Stimulated activated CD4-positive, alpha-beta T cell treated with anti-CD3 and anti-CD28 coated beads, Interleukin-2, amount 100 ng/mL, for 4 hours (primary cell): ENCODE data around the gene RNASEL.
A peak's percentile ranks its signal among the peaks of the same experiment; 100 is the strongest.

ENCODE experiments used
- DNase-seq: peaks from one replicate; pipeline ENCODE4 v3.0.0-alpha.2; 2020; ENCODE audit warnings: low read depth

RNASEL gene

DNA sequence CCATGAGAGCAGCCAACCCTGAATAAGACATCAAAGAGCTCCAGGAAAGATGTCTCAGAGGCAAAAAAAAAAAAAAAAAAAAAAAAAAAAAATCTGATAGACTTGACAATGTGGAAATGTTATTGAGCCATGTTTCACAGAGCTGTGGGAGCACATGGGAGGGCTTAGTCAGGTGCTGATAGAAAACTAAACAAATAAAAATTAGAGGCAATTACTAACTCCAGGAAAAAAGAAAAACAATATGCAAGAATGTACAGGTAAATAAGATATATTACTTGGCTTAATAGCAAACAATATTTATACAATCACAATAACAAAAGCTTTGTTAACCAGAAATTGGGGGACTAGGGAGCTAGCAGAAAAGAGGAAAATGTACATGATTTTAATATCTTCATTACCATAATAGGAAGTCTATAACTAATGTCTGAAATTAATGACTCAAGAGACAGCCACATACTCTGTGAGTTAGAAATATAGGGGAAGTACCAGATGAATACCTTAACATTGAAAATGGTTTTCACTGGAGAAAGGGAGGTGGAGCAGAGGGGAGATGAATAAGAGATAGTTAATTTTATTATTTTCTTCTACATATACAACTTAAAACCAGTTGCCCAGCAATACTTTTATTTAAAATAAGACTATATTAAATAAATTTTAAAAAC lies 32.0 kb upstream of the RNASEL start:
- no peak for DNase-seq

DNA sequence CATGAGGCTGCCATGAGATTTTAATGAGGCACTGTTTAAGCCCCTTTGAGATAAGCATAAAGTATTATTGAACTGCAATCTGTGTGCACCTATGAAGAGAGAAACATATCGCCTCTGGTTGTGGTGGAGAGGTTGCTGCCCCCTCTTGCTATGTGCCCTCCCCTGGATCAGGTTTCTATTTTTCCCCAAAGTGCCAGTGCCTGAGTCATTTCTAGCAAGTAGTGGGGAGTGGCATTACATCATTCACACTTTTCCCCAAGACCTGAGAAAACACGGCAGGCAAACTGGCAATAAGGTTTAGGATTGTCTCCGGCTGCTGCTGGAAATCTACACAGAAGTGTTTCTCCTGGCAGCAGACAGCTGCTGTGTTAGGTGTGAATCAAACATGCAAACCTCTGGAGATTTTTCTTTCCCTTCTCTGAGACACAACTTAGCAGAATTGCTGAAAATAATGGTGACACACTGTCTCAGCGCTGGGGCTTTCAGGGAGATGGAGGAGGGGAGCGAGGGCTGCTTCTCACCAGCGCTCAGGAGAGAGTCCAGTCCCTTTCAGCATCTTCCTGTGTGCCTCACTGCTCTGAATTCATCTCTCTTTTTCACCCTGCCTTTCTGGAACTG lies 28.8 kb upstream of the RNASEL start:
- DNase-seq, result no peak

DNA sequence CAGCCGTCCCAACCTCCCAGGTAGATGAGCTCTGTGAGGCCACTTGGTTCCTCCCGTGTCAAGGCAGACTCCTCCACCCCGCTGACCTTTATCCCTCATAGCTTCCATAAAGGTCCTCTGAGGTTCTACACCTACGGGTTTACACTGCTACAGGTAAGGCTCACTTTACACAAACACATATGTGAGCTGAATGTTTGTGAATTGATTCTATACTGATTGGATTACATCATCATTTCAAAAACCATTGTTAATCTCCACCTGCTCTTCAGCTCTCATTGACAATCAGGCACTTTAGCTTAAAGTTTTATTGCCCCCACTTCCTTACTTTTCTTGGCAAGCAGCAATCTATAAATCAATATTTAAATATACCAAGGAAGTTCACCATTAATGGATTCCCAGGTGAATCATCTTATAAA lies 28.0 kb upstream of the RNASEL start:
- no peak for DNase-seq

DNA sequence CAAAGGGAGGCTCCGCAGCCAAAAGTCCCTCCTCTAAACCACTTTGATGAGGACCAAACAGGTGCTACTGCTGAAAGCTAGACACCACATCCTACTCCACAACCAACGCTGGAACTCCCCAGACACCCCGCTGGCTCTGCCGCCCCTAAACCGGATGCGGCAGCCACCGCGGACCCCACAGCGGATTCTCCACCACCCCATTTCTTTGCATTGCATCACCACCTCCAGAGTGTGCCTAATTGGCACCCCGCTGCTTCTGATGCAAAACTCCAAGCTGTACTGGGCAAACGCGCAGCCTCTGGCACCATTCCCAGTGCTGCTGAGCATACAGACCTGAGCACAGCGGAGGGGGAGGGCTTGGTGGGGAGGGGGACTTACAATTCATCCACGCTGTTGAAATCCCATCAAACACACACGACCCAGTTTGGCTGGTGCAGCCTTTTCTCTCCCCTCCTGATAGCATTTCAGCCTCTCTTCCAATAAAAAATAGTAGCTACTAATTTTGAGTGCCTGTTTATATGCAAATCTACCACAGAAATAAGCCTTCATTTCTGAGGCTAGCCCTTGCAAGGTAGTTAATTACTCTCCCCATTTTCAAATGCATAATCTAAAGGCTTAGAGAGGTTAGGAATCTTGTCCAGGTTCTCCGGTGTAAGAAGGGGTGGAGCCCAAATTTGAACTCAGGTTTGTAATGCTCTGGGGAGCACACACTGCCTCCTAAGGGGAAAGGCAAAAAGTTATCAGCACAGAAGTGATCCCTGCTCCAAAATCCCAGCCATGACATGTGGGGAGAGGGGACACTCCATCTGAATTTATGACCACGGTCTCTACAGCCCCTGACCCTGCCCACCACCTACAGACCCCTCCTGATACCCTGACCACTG lies 27.3 kb upstream of the RNASEL start:
- DNase-seq, result peak; percentile 65

DNA sequence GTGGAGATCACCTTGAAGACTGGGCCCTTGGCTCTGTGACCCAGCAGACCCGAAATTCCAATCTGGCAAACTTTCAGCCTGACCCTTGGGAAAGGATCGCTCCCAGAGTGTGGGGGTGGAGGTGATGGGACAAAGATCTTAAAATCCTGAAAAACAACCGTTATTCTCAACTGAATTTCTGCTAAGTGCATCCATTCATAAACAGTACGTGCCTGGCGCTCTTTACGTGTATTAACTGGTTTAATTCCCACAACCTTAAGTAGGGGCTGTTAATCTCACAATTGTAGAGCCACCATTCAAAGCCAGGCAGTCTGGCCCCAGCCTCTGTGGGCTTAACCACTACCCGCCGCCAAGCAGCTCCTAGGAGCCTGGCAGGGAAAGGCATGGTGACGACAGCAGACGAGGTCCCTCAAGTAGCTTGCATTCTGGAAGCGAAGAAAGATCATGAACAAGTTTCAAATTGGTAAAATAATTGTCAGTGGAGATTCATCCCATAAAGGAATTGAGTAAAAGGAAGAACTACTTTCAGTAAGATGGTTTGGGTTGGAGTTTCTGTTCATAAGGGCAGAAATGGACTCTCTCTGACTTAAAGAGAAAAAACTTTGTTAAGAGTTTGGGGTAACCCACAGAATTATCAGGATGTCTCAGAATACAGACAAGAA lies 26.5 kb upstream of the RNASEL start:
- DNase-seq, result no peak

DNA sequence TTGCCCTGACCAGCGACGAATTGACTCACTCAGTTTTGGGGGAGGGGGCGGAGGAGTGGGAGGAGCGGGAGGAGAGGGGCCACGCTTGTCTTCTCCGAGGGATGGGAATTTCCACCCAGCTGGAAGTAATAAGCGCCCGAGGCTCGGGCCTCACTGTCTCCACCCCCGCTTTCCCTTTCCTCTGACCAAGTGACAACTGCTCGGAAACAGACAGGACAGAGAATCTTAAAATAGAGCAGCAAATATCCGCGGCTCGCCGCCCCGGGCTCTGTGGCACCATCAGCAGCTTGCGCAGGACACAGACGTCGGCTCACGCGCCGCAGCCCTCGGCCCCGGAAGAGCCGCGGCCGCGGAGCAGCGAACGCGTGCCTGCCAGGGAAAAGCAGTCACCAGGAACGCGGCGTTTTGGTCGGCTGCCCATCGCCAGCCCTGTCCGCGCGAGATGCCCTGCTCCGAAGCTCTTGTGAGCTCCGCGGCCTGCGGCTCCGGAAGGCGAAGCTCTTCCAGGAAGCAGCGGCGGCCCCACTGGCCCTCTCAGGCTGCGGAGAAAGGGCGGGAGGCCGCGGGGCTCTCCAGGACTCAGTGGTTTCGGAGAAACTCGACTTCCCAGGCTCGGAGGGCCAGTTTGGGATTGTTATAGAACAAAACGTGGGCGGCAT lies 25.9 kb upstream of the RNASEL start:
- peak; percentile 40 for DNase-seq

DNA sequence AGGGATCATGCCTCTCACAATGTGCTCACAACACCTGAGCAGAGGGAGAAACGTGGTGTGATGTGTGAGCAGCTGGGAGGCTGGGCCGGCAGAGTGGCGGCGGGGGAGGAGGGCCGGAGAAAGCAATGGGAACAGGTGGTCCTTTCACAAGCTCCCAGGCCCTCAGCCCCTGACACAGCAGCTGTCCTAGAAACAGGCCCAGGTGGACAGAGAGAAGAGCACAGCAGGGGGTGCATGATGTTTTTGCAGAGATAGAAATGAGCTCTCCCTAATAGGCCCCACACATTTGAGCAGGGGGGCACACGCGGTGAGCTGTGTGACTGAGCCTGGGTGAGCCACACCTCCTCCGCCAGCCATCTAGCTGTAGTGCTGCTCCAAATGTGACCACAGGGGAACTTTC lies 22.7 kb upstream of the RNASEL start:
- no peak for DNase-seq

DNA sequence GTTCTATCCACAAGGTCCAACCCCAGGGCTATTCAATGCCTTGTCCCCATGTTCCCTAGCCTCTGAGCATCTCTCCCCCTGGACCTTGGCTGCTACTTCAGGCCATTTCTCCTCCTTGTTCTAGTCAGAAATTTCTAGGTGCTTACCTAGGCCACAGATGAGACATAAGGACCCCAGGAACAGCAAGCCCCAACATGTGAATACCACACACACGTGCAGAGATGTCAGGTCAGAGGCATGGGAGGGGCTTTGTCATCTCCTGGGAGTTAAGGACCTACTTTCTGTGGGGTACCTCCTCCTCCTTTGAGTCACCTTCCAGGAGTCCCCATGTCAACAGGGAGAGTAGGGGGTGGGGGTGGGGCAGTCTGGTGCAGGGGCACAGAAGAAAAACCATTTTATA lies 22.3 kb upstream of the RNASEL start:
- DNase-seq, result no peak

DNA sequence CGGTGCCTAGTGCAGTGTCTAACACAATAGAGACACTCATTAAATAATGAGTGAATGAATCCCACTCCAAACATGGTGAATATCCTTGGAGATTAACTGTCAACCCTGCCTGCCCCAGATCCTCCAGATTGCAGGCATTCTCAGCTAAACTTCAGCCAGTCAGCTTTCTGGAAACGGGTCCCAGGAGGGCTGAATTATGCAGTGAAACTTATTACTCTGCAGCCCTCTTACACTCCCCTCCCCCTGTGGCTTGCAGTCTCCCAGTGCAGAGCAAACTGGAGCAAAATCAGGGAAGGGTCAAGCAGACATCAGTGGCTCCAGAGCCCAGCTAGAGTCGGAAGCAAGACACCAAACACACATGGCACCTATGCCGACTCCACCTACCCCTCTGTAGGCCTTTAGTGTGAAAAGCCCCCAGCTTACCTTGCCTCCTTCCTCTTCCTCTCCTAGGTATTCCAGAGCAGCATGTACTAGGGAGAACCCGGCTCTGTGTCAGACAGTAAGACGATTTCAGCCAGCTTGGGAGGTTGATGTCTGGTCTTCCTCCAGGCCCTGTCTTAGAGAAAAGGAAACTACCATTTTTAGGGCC lies 21.6 kb upstream of the RNASEL start:
- no peak for DNase-seq

DNA sequence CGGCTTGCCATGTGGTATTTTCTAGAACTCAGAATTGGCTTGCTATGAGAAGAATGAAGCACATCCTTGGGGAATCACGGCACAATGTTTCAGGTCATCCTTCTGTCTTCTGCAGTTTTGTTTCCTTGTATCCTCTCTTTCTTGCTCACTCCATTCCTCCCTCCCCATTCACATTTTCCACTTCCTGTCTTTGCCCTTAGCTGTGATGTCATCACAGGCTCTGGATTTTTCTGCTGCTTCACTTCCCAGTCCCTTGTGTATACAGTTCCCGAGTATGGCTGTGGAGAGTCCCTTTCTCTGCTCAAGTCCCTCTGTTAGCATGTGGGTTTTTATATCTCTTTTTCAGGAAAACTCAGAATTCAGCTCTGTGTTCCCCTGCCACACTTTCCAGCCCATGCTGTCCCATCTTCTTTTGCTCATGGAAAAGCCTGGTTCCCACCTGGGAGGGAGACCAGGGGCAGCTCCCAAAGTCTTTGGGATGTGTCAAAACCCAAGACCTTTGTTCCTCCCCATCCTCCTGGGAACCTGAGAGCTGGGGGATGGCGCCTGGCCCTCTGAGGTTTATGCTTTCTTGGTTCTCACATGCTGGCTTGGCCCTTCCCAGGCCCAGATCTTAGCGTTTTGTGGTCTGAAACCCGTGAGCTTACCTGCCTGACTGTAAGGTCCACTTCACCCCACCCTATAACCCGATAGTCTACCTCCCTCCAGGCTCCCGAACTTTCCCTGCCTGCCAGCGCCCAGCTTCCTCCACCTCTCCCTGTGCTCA lies 20.0 kb upstream of the RNASEL start:
- no peak for DNase-seq

DNA sequence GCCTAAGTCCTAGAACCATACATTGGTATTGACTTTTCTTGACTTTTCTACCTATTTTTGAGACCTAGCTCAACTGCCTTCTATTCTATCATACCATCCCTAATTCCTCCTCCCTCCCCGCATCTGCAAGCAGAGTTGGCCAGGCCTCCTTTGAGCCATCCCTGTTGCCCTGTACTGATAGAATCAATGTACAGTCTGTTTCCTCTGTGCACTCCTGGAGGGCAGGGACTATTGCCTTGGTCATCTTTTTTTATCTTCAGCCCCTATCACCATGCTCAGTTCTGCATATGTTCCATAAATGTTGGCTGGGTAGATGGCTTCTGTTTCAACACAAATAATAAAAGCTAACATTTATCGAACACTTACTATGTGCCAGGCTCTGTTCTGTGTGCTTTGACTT lies 19.2 kb upstream of the RNASEL start:
- no peak for DNase-seq

DNA sequence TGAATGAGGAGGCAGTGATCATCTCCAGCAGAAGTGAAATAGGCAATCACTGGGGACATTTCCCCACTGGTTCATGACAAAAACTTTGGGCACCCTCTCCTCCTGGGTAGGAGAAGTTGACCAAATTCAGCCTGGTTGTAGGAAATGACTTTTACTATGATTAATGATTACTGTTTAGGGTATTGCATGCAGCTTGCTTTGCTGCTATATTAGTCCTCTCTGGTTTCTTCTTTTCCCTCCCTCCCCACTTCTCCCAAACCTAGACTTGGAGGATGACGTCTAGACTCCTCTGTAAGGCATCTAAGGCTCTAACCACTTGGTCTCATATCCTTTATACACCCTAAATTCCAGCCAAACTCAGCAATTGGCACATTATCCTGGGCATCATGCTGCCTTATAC lies 18.5 kb upstream of the RNASEL start:
- no peak for DNase-seq

DNA sequence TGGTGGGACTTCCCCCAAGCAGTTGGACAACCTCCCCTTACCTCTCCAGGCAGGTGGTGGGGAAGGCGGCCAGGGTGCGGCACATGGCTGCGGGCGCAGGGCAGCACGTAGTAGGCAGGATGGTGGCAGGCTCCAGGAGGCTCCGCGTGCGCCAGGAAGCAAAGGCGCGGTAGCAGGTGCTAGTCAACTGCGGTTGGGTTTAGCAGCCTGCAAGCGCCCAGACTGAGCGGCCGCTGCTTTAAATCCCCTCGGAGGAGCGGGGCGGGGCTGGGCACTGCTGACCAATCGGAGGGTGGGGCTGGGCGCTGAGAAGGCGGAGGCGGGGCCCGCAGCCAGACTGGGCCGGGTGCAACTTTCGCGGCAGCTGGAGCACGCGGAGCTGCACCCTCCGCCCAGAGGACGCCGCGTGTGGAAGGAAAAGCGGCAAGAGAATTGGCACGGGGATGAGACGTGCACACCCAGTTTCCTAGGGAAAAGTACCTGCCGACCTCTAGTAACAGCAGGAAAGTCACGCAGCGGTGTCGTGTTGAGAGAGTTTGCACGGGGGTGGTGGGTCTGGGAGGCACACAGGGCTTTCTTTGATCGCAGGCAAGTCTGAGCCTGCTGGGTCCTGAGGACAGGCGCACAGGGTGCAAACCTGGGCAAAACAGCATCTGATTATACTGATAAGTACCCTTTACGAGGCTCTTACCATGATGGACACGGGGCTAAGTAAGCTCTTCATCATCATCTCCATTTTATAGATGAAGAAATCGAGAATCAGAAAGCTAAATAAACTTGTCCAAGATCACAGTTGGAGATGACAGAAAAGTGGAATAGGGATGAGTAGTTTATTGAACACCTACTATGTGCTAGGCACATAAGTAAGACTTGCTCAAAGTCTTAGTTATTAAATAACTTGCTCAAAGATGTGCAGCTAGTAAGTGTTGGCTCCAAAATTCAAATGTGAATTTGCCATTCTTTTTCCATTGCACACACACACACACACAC lies 15.4 kb upstream of the RNASEL start, which contains the start of gene RGS16:
Gene RGS16 (minus strand): TSS at position 215 of the 990 bp plus-strand sequence. CDS start 130 bp downstream, at position 85.
- peak; percentile 87 for DNase-seq

DNA sequence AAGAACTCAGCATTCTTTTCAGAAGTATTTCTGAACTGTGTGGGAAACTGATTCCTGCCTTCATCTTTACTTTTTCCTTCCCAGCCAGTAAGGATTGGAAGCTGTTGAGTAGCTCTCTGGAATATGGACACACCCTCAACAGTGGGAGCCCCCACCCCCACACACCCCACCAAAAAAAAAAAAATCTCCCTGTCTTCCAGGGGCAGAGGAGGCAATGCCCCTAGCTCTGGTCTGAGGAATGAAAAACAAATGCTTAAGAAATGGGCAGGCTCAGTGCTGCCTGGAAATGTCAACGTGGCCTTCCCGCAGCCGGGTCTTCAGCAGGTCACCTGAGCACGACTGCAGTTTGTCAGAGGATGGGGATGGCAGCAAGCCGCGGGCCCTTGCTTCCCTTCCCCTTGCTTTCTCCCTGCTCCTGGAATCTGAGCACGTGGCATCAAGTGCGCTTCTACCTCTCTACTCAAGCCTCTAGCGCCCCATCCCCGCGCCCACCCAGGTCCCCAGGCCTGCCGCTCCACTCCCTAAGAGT lies 14.7 kb upstream of the RNASEL start:
- no peak for DNase-seq

DNA sequence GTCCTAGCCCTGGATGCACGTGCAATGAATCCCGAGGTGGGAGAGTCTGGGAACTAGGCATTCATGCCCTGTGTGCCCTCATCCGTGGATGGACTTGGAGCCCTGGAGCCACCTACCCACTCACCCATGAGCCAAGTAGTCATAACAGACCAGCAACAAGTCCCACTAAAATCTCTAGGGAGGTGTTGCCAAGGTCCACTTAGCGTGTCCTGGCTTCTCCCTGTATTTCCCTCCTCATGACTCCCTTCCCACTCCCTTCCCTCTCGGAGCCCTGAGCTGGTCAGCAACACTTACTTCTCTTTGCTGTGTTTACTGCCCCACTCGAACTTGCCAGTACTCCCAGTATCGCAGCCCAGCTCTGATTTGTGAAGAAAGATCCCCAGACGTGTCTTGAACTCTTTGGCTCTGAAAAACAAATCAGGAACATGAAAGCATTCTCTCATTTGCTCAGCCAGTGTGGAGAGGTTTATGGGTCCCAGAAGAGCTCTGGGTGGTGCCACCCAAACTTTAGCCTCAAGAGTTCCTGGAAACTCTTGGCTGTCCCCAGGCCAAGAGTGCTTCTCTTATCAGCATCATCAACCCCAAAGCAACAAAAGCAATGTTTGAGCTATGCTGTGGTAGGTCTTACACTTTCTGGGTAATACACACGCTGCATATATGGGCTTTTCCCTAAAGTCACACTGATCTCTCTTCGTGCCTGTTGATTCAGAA lies 14.0 kb upstream of the RNASEL start:
- DNase-seq, result no peak

DNA sequence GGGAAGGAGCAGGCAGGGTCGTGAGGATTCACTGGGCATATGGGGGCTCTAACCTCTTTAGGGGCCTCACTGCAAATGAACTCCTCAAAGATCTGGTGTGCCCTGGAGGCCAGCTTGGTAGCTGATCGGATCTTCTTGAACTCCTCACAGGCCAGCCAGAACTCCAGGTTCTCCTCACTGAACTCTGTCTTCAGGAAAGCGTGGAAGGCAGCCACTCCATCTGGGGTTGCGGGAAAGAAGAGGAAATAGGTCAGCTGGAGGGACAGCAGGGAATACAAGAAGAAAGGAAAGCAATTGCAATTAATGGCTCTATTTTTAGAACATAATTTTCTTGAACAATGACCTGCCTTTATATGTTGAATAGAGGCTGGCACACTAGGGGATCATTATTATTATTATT lies 12.9 kb upstream of the RNASEL start:
- DNase-seq, result no peak

DNA sequence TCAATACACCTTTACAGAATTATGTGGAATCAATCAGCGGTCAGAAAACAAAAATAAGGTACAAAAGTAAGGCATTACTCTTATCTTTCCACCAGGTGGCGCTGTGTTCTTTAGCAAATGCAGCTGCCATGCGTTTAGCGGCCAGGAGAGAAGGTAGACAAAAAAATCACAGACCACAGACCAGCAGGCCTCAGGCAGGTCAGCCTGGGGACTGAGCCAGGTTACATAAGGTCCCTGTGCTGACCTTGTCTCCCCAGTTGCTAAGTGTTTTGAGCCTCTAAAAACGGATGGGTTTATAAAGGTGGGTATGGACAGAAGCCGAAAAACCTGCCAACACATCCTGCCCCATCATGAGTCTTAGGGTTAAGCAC lies 12.3 kb upstream of the RNASEL start:
- DNase-seq, result peak; percentile 61

DNA sequence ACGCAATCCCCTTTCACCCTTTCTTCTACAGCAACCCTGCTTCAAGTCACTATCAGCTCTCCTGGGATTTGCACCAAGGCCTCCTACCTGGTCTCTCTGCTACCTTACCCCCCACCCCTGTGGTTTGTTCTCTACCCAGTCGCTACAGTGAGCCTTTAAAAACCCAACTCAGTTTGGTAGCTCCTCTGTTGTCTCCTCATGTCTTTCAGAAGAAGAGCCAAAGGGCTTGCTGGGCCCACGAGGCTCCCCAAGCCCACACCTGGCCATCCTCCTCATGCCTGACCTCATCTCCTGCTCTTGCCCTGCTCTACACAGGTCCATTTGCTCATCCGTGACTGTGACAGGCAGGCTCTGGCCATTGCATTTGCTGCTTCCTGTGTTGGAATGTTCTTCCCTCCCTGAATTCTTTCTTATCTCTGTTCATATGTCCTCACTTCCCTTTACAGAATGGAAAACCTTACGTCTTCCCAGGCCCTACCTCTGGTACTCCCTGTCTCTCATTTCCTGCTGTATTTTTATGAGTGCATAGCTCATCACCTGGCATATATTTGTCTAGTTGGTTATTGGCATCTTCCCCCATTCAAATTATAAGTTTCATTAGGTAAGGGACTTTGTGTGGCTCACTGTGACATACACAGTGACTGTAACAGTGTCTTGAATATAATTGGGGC lies 11.8 kb upstream of the RNASEL start:
- no peak for DNase-seq
